Inferior parietal cortex (tissue), 1 donor: ENCODE data around the gene OSCP1.
A peak's percentile ranks its signal among the peaks of the same experiment; 100 is the strongest.

Source experiments
- DNase-seq: peaks from one replicate; pipeline ENCODE4 v3.0.0-alpha.2; 2016; ENCODE audit errors: extremely low spot score

OSCP1 gene

GRCh38 chr1:36447450-36447849 is 2.8 kb downstream of the OSCP1 start:
- DNase-seq = no peak

- no peak for DNase-seq
Observed at GRCh38 chr1:36446746-36447145, 3.5 kb downstream of the OSCP1 start.

GRCh38 chr1:36446271-36446670 is 4.0 kb downstream of the OSCP1 start:
- DNase-seq = no peak

- DNase-seq = no peak
Observed at GRCh38 chr1:36443297-36443696, 7.0 kb downstream of the OSCP1 start.

GRCh38 chr1:36442337-36442736 is 7.9 kb downstream of the OSCP1 start:
- no peak for DNase-seq

GRCh38 chr1:36440646-36441045 is 9.6 kb downstream of the OSCP1 start:
- DNase-seq = no peak

- no peak for DNase-seq
Observed at GRCh38 chr1:36440044-36440443, 10.2 kb downstream of the OSCP1 start.

GRCh38 chr1:36438715-36439114 is 11.5 kb downstream of the OSCP1 start:
- no peak for DNase-seq

- no peak for DNase-seq
Observed at GRCh38 chr1:36436821-36437220, 13.4 kb downstream of the OSCP1 start.

GRCh38 chr1:36433102-36433501 is 17.1 kb downstream of the OSCP1 start:
- no peak for DNase-seq

GRCh38 chr1:36432616-36433015 is 17.6 kb downstream of the OSCP1 start:
- DNase-seq = no peak

- DNase-seq = no peak
Observed at GRCh38 chr1:36425791-36426190, 24.5 kb downstream of the OSCP1 start.

- DNase-seq = no peak
Observed at GRCh38 chr1:36421649-36422048, 28.6 kb downstream of the OSCP1 start.

GRCh38 chr1:36420836-36421317 is 29.4 kb downstream of the OSCP1 start:
- DNase-seq = peak; percentile 89

- DNase-seq = no peak
Observed at GRCh38 chr1:36420409-36420808, 29.8 kb downstream of the OSCP1 start.

- no peak for DNase-seq
Observed at GRCh38 chr1:36419569-36419968, 30.7 kb downstream of the OSCP1 start.

- no peak for DNase-seq
Observed at GRCh38 chr1:36419140-36419539, 31.1 kb downstream of the OSCP1 start.

GRCh38 chr1:36417931-36418330 is 32.3 kb downstream of the OSCP1 start:
- no peak for DNase-seq

GRCh38 chr1:36415661-36416326 is 34.5 kb downstream of the OSCP1 start:
- no peak for DNase-seq

- DNase-seq = no peak
Observed at GRCh38 chr1:36414384-36414783, 35.9 kb downstream of the OSCP1 start.

GRCh38 chr1:36411674-36412648 is 38.3 kb downstream of the OSCP1 start:
- peak; percentile 31 for DNase-seq

- DNase-seq = no peak
Observed at GRCh38 chr1:36408479-36408878, 41.8 kb downstream of the OSCP1 start.

- DNase-seq = no peak
Observed at GRCh38 chr1:36406440-36406839, 43.8 kb downstream of the OSCP1 start.
